ENCODE measurements around the gene PPM1H. TPM values are rescaled to one million over a fixed set of nuclear protein-coding genes. Genes with fewer than 3 reads are reported as not detected.
"Not testable (repeated sequence)": the region's sequence is repeated elsewhere in the genome, so short reads cannot be mapped to it uniquely, and the experiment has no call there.

PPM1H gene
- total RNA-seq, 1 donor from 2014 or later, result 4.0 TPM

DNA sequence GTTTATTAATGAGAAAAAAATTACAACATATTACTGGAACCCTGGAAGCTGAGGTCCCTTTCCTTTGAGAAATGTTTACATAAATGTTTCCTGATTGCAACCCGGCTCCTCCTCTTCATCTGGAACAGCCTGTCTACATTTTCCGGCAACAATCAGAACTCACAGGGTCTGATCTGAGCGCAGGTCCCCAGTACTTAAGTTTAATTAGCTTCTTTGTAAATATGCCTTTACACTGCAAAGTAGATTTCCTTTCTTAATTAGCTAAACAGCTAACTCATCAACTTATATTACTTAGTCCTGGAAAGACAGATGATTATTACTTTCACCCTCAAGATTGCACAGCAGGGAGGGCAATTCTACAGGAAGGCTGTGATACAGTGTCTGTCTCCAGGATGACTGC is 255.3 kb downstream of the PPM1H start:
- DNase-seq (ENCODE audit: low spot score), result no peak
- intact Hi-C loops (cut with DNase I), result no loop called here

DNA sequence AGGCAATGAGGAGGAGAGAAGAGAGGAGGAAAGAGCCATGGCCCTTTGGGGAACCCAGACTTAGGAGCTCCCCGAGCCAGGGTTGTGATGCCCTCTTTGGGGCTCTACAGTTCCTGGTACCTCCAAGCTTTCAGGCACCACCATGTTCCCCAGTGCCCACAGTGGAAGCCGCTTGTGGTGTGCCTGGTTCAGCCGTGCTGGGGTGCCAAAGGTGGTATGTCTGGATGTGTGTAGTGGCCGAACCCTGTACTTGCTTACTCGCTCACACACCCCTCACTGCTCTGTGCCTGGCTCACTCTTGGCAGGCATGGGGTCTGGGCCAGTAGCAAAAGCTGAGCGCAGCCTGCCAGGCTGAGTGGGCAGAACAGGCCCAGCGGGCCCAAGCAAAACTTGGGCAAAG is 257.6 kb downstream of the PPM1H start:
- DNase-seq (ENCODE audit: low spot score), result no peak
- intact Hi-C loops (cut with DNase I), result no loop called here

DNA sequence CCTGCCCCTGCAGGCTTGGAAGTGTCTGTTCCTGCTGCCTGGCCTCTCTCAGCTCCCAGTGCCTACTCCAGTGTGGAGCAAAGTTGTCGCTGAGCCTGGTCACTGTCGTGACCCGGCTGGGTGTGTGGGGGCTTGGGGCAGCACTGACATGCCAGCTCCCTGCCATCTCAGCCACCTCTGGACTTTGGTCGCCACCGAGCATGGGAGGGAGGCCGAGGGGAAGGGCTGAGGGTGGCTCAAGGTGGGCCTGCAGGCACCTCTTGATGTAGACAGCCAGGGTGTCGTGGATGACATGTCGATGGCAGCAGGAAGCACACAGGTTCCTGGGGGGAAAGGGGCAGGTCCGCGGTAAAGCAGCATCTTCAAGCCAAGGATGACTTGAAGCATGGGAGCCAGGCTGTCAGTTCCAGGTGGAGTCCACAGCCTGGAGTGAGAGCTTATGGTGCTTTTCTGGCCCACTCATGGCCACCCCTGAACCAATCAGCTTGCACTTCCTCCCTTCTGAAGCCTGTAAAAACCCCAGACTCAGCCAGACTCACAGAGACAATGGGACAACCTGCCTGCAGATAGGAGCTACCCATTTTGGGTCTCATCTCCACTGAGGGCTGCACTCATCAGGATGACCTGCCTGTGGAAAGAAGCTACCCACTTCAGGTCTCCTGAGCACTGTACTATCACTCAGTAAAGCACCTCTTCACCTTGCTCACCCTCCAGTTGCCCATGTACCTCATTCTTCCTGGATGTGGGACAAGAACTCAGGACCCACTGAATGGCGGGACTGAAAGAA is 258.2 kb downstream of the PPM1H start:
- intact Hi-C loops (cut with DNase I), result no loop called here
- DNase-seq (ENCODE audit: low spot score), result no peak

GRCh38 chr12:62673028-62673815 is 261.7 kb downstream of the PPM1H start:
- intact Hi-C loops (cut with DNase I), result no loop called here
- no peak for DNase-seq (ENCODE audit: low spot score)

GRCh38 chr12:62670986-62671720 is 263.8 kb downstream of the PPM1H start:
- intact Hi-C loops (cut with DNase I), result no loop called here
- DNase-seq (ENCODE audit: low spot score), result no peak

GRCh38 chr12:62668782-62669181 is 266.2 kb downstream of the PPM1H start:
- intact Hi-C loops (cut with DNase I), result no loop called here

DNA sequence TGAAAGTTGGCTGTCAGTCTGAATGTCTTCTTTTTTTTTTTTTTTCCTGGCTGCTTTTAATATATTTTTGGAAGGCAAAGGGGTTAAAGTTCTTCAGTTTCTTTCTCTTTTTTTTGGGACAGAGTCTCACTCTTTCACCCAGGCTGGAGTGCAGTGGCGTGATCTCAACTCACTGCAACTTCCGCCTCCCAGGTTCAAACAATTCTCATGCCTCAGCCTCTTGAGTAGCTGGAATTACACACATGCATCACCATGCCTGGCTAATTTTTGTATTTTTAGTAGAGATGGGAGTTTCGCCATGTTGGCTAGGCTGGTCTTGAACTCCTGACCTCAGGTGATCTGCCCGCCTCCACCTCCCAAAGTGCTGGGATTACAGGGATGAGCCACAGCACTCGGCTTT is 270.0 kb downstream of the PPM1H start:
- intact Hi-C loops (cut with DNase I); DNase-seq (ENCODE audit: low spot score): not testable (repeated sequence)

More at GRCh38 chr12:62668782-62669181, 266.2 kb downstream of the PPM1H start:
- DNase-seq (ENCODE audit: low spot score), result no peak

GRCh38 chr12:62660756-62661155 is 274.2 kb downstream of the PPM1H start:
- DNase-seq (ENCODE audit: low spot score), result no peak
- intact Hi-C loops (cut with DNase I), result no loop called here

DNA sequence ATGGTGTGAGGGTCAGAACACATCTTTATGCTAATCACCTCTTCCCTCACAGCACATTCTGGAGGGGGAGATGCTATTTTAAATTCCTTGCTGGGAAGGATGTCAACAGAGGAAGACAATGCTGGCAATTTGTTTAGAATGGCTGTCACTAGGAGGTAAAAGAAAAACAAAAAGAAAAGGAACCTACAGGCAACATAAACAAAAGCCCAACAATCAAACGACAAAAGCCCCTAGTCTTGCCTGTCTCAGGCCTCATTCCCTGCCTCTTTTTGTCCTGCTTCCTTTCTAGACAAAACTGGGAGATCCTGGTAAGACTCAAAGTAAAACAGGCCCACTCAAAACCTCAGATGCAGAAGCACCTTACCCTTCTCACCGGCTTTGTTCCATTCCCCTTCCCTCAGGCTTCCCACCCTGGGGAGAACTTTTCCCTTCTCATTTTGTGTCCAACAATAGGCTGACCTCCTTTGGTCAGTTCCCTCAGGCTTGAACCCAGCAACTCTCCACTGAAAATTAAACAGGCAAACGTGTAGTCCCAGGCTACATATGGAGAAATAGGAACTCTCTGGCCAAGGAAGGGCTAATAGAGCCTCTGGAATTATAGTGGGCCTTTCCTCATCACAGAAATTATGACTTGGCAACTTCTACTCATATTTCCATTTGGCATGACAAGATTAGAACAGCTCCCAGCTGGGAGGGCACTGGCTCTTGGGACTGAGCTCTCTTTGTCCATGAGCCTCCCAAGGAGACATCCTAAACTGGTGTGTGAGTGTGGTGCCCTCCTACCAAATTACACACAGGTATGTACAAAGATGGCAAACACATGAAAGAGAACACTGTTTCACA is 275.3 kb downstream of the PPM1H start:
- DNase-seq (ENCODE audit: low spot score), result no peak
- intact Hi-C loops (cut with DNase I), result no loop called here

- intact Hi-C loops (cut with DNase I), result no loop called here
These were observed 276.0 kb downstream of the PPM1H start for GRCh38 chr12:62658910-62659309.

DNA sequence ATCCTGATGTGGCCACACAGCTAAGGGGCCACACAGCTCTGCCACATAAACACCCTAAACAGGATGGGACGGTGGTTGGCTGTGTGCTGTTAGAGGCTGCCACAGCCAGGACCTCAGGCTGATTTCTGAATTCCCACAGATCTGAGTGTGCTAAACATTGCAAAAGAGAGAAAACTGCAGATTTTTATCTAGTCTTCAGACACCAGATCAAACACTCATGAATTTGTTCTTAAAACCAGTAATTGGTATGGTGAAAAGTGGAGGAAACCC is 277.7 kb downstream of the PPM1H start:
- intact Hi-C loops (cut with DNase I), result no loop called here
- no peak for DNase-seq (ENCODE audit: low spot score)

More at GRCh38 chr12:62658910-62659309, 276.0 kb downstream of the PPM1H start:
- DNase-seq (ENCODE audit: low spot score), result no peak

GRCh38 chr12:62656591-62657362 is 278.2 kb downstream of the PPM1H start:
- intact Hi-C loops (cut with DNase I), result no loop called here
- DNase-seq (ENCODE audit: low spot score), result no peak

DNA sequence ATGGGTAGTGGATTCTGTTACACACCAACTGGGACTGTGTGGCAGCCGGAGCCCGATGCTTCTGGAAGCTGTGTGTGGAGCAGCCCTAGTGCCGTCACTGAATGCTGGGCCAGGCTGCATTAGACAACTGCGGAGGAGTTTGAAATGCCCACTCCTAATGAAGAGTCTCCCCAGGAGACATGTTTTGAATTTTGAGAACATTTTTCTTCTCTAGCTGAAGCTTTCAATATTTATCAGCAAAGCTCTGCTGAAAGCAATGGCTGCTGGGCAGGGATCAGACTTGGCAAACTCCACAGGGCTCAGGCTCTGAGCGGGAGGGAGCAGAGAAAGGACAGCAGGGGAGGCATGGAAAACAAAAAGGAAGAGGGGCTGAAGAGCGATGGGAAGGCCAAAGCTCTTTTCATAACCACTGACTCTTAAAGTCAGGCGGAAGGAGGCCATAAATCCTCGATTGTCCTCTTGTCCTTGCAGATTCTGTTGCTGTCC is 279.2 kb downstream of the PPM1H start:
- DNase-seq (ENCODE audit: low spot score), result no peak
- intact Hi-C loops (cut with DNase I), result no loop called here

DNA sequence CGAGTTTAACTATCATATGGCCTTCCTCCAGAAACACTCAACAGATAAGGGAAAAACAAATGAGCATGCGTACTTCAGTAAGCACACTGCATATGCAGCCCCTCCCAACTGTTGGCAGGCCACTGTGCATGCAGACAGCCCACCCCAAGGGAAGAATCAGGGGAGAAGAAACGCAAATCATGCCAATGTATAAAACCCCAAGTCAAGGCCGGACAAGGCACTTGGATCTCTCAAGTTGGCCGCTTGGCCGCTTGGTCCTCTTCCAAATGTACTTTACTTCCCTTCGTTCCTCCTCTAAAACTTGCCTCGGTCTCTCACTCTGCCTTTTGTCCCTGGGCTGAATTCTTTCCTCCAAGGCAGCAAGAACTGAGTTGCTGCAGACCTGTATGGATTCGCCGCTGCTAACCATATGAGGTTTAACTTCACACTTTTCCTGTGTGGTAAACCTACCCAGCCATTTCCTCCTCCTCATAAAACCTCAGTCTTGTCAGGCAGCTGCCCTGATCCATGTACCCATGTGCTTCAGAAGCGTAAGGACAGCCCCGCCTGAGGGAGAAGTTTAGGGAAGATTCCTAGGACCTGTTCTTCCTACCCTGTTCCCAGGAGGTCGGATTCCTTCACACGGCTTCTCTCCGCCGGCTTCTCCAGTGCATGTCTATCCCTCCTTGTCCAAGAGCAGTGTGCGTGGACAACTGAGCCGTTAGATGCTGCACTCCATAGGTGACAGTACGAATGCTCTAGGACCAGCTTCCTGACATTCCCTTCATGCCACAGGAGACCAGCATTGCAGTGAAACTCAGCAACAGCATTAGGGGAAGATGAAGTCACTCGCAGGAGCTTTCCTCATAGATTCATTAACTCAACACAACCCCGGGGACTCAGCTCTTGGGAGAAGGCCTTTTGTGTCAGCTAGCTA is 280.4 kb downstream of the PPM1H start:
- no peak for DNase-seq (ENCODE audit: low spot score)
- intact Hi-C loops (cut with DNase I), result no loop called here

DNA sequence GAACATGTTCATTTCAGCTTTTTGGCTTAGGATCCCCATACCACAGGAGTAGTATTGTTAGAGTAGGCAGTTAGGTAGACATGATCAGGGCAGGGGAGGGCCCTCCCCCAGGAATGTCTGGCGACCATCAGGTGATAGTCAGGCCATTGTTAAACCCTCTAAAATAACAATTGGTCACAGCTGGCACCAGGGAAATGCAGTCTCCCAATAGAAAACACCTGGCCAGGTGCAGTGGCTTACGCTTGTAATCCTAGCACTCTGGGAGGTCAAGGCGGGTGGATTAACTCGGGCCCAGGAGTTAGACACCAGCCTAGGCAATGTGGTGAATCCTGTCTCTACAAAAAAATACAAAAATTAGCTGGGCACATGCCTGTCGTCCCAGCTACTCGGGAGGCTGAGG is 281.2 kb downstream of the PPM1H start:
- intact Hi-C loops (cut with DNase I), result no loop called here
- DNase-seq (ENCODE audit: low spot score), result no peak

- no peak for DNase-seq (ENCODE audit: low spot score)
These were observed 281.6 kb downstream of the PPM1H start for GRCh38 chr12:62653304-62653703.

GRCh38 chr12:62651138-62651537 is 283.8 kb downstream of the PPM1H start:
- intact Hi-C loops (cut with DNase I), result no loop called here

More at GRCh38 chr12:62653304-62653703, 281.6 kb downstream of the PPM1H start:
- intact Hi-C loops (cut with DNase I), result no loop called here

More at GRCh38 chr12:62651138-62651537, 283.8 kb downstream of the PPM1H start:
- DNase-seq (ENCODE audit: low spot score), result no peak

Measured in cardiac septum (tissue), 1 donor.